ENCODE results near the gene SAT2. TPM values are rescaled to one million over a fixed set of nuclear protein-coding genes. Genes with fewer than 3 reads are reported as not detected.

SAT2 gene
- total and polyA plus RNA-seq, 2 of the 13 experiments (the other 11 are each of a cell fraction or from before 2014, with no cell fraction given) = 37.6 to 93.7 TPM

- TF ChIP-seq ZNF431 (CRISPR knock-in tag; IDR thresholded peaks at IDR 0.05; ENCODE audit: borderline replicate concordance, low read depth) (peak; percentile 51), KLF15 (CRISPR knock-in tag; IDR thresholded peaks at IDR 0.05; ENCODE audit: borderline replicate concordance) (0 out of 2 replicates have a peak, but pooled peaks have one; percentile 45), ZFP82 (CRISPR knock-in tag; IDR thresholded peaks at IDR 0.05; ENCODE audit: borderline replicate concordance) (peak; percentile 21; the same call in 1 of the 2 replicates), HNRNPLL (IDR thresholded peaks at IDR 0.05; ENCODE audit: low read depth, low read length, poor library complexity, severe bottlenecking) (peak; percentile 17), NPAS2 (CRISPR knock-in tag; IDR thresholded peaks at IDR 0.05; ENCODE audit: borderline replicate concordance) (no peak), ZNF142 (CRISPR knock-in tag; IDR thresholded peaks at IDR 0.05) (0 out of 2 replicates have a peak, but pooled peaks have one; percentile 56), RARA (CRISPR knock-in tag; IDR thresholded peaks at IDR 0.05) (peak; percentile 42; the same call in 1 of the 2 replicates), ZBTB7B (CRISPR knock-in tag; IDR thresholded peaks at IDR 0.05) (no peak), SOX13 (IDR thresholded peaks at IDR 0.05) (no peak; the same call in 1 of the 2 replicates), SOX13 (CRISPR knock-in tag; conservative IDR thresholded peaks at IDR 0.05 in 1 of 2, IDR thresholded peaks at IDR 0.05 in 1 of 2) (peak; percentile 48 to 85; a peak in 2 of 4 replicates), PAF1 (CRISPR knock-in tag; IDR thresholded peaks at IDR 0.05) (peak; percentile 100), TBX3 (IDR thresholded peaks at IDR 0.05; ENCODE audit: borderline replicate concordance) (peak; percentile 96), BCL6 (CRISPR knock-in tag; IDR thresholded peaks at IDR 0.05) (peak; percentile 71), ZSCAN9 (CRISPR knock-in tag; IDR thresholded peaks at IDR 0.05; ENCODE audit: borderline replicate concordance) (peak; percentile 59; the same call in 1 of the 2 replicates), ZNF101 (CRISPR knock-in tag; IDR thresholded peaks at IDR 0.05; ENCODE audit: borderline replicate concordance, low read depth) (no peak), RXRB (CRISPR knock-in tag; IDR thresholded peaks at IDR 0.05; ENCODE audit: borderline replicate concordance) (peak; percentile 51; the same call in 1 of the 2 replicates), TOE1 (CRISPR knock-in tag; IDR thresholded peaks at IDR 0.05) (no peak), SALL2 (CRISPR knock-in tag; IDR thresholded peaks at IDR 0.05) (0 out of 2 replicates have a peak, but pooled peaks have one; percentile 46), ZC3H13 (CRISPR knock-in tag; IDR thresholded peaks at IDR 0.05) (peak; percentile 97), DR1 (CRISPR knock-in tag; IDR thresholded peaks at IDR 0.05) (peak; percentile 59; the same call in 1 of the 2 replicates), CEBPG (CRISPR knock-in tag; IDR thresholded peaks at IDR 0.05) (peak; percentile 95), ZGPAT (CRISPR knock-in tag; IDR thresholded peaks at IDR 0.05) (peak; percentile 90), SOX6 (IDR thresholded peaks at IDR 0.05) (no peak), SOX6 (CRISPR knock-in tag; IDR thresholded peaks at IDR 0.05) (peak; percentile 71)
Observed at GRCh38 chr17:7579001-7579833, 48.4 kb downstream of the SAT2 start, which contains the start of gene CD68 (continued).

Data from HepG2 (cell line).